ENCODE measurements around the gene PIK3R3. TPM values are rescaled to one million over a fixed set of nuclear protein-coding genes. Genes with fewer than 3 reads are reported as not detected.

Gene PIK3R3
- total and polyA plus RNA-seq, 2 donors (not counting 3 experiments of a cell fraction or from before 2014, with no cell fraction given), result 7.5 to 14.3 TPM

GRCh38 chr1:46002551-46003150 lies 129.8 kb downstream of the PIK3R3 start:
- Histone ChIP-seq H4K20me1 (replicated peaks; ENCODE audit: control insufficient read depth, extremely low read depth, insufficient read depth, low read length) (no peaks in the 10 kb centered on the region), H3K36me3 (ENCODE audit: control insufficient read depth in 2 of 2, extremely low read depth in 1 of 2, insufficient read depth in 2 of 2, low read length in 2 of 2) (peaks cover 0 to 7% of the 10 kb centered on the region in 2 experiments), H3K9ac (replicated peaks; ENCODE audit: extremely low read depth, insufficient read depth, low read length) (no peak overlapping the region), H3K27ac (ENCODE audit: insufficient read depth, low read depth, low read length) (no peak overlapping the region), H3K4me2 (ENCODE audit: insufficient read depth, low read length) (no peak overlapping the region), H2AFZ (ENCODE audit: low read depth, low read length) (no peak overlapping the region), H3K4me1 (ENCODE audit: control insufficient read depth, extremely low read depth, insufficient read depth, low read length) (no peaks in the 10 kb centered on the region), H3K79me2 (ENCODE audit: control insufficient read depth, insufficient read depth, low read length) (no peaks in the 10 kb centered on the region), H3K27me3 (ENCODE audit: control insufficient read depth in 2 of 2, insufficient read depth in 2 of 2, low read length in 2 of 2) (no peaks in the 10 kb centered on the region), H3K9me3 (replicated peaks; ENCODE audit: control insufficient read depth, insufficient read depth, low read length) (no peaks in the 10 kb centered on the region), H3K4me3 (replicated peaks in 1 of 3; ENCODE audit: insufficient read depth in 1 of 3, low read depth in 1 of 3, low read length in 3 of 3) (no peak overlapping the region), H3K9me1 (replicated peaks; ENCODE audit: control insufficient read depth, extremely low read depth, insufficient read depth, low read length) (no peaks in the 10 kb centered on the region)
- DNase-seq (ENCODE audit: low read depth, low spot score) (no peak), FAIRE-seq (no peak)
- dilution Hi-C loops (cut with MboI; ENCODE audit: extremely low pct_ligation_motif_present, low sequenced_read_pairs), result no loop called here
- no TSS peak for BruUV-seq (replicated peaks)
- ChIA-PET CTCF (interaction anchor here (1.0 kb wide), 1 partner anchor 159 kb away, joined by 3 read pairs; no protein-coding TSS in a partner anchor), POLR2A (interaction anchor here (0.6 kb wide), 1 partner anchor 131 kb away, joined by 3 read pairs; no protein-coding TSS in a partner anchor)
- no peak for TF ChIP-seq MYC (IDR thresholded peaks at IDR 0.05; ENCODE audit: low read depth, low read length)
- TF ChIP-seq CTCF (IDR thresholded peaks at IDR 0.05; ENCODE audit: extremely low read depth in 1 of 2, insufficient read depth in 1 of 2, low read depth in 1 of 2, low read length in 2 of 2), result no peak
- TF ChIP-seq POLR2A (IDR thresholded peaks at IDR 0.05; ENCODE audit: low read depth, low read length), result no peak
- intact Hi-C loops (cut with micrococcal nuclease), result no loop called here

- Histone ChIP-seq H3K79me2 (ENCODE audit: control insufficient read depth, insufficient read depth, low read length) (no peaks in the 10 kb centered on the region), H3K9ac (replicated peaks; ENCODE audit: extremely low read depth, insufficient read depth, low read length) (no peak overlapping the region), H3K36me3 (ENCODE audit: control insufficient read depth in 2 of 2, extremely low read depth in 1 of 2, insufficient read depth in 2 of 2, low read length in 2 of 2) (no peaks in the 10 kb centered on the region), H3K27me3 (ENCODE audit: control insufficient read depth in 2 of 2, insufficient read depth in 2 of 2, low read length in 2 of 2) (no peaks in the 10 kb centered on the region), H2AFZ (ENCODE audit: low read depth, low read length) (no peak overlapping the region), H3K4me2 (ENCODE audit: insufficient read depth, low read length) (no peak overlapping the region), H3K9me1 (replicated peaks; ENCODE audit: control insufficient read depth, extremely low read depth, insufficient read depth, low read length) (no peaks in the 10 kb centered on the region), H3K9me3 (replicated peaks; ENCODE audit: control insufficient read depth, insufficient read depth, low read length) (no peaks in the 10 kb centered on the region), H3K4me1 (ENCODE audit: control insufficient read depth, extremely low read depth, insufficient read depth, low read length) (no peaks in the 10 kb centered on the region), H3K27ac (ENCODE audit: insufficient read depth, low read depth, low read length) (no peak overlapping the region), H3K4me3 (replicated peaks in 1 of 3; ENCODE audit: insufficient read depth in 1 of 3, low read depth in 1 of 3, low read length in 3 of 3) (no peak overlapping the region), H4K20me1 (replicated peaks; ENCODE audit: control insufficient read depth, extremely low read depth, insufficient read depth, low read length) (no peaks in the 10 kb centered on the region)
- no peak for TF ChIP-seq POLR2AphosphoS5 (IDR thresholded peaks at IDR 0.05; ENCODE audit: insufficient read depth, low read depth, low read length)
- no peak for TF ChIP-seq EZH2 (IDR thresholded peaks at IDR 0.05; ENCODE audit: borderline replicate concordance, low read depth, low read length, severe bottlenecking)
- no peak for TF ChIP-seq POLR2A (IDR thresholded peaks at IDR 0.05; ENCODE audit: low read depth, low read length)
- TF ChIP-seq JUN (IDR thresholded peaks at IDR 0.05; ENCODE audit: borderline replicate concordance, insufficient read depth, insufficient read length, low read depth), result no peak
- TF ChIP-seq MAX (IDR thresholded peaks at IDR 0.05; ENCODE audit: insufficient read depth, insufficient read length), result no peak
- no peak for TF ChIP-seq CTCF (IDR thresholded peaks at IDR 0.05; ENCODE audit: extremely low read depth in 1 of 2, insufficient read depth in 1 of 2, low read depth in 1 of 2, low read length in 2 of 2)
- no peak for TF ChIP-seq MYC (IDR thresholded peaks at IDR 0.05; ENCODE audit: low read depth, low read length)
- no peak for TF ChIP-seq FOS (IDR thresholded peaks at IDR 0.05; ENCODE audit: borderline replicate concordance, insufficient read depth, low read length)
- TF ChIP-seq GATA2 (IDR thresholded peaks at IDR 0.05; ENCODE audit: insufficient read depth, insufficient read length, low read depth, low read length), result no peak
- intact Hi-C loops (cut with micrococcal nuclease), result no loop called here
- no TSS peak for BruUV-seq (replicated peaks)
- DNase-seq (ENCODE audit: low read depth, low spot score) (no peak), FAIRE-seq (no peak)
- dilution Hi-C loops (cut with MboI; ENCODE audit: extremely low pct_ligation_motif_present, low sequenced_read_pairs), result no loop called here
- ChIA-PET POLR2A (no interaction called here), CTCF (no interaction called here)
These were observed 131.2 kb downstream of the PIK3R3 start for GRCh38 chr1:46001081-46001785.
